ENCODE results near the gene SLC37A2. TPM values are rescaled to one million over a fixed set of nuclear protein-coding genes. Genes with fewer than 3 reads are reported as not detected.
"Not testable (repeated sequence)": the region's sequence is repeated elsewhere in the genome, so short reads cannot be mapped to it uniquely, and the experiment has no call there.

Gene SLC37A2
- 7.2 and 11.8 TPM in 2 replicates for total RNA-seq (2014; rRNA removed; shearing (Covaris generic))

- DNase-seq (ENCODE audit: low read depth): peak; percentile 81
These were observed at the start of gene SLC37A2 for GRCh38 chr11:125062931-125063428. SLC37A2 (plus strand) TSS chr11:125063305; CDS start chr11:125063368, 63 bp downstream.

- no peak for DNase-seq (ENCODE audit: low read depth)
These were observed 46.7 kb upstream of the SLC37A2 start for GRCh38 chr11:125016413-125016812.

GRCh38 chr11:125020342-125020741, 42.8 kb upstream of the SLC37A2 start:
- no peak for DNase-seq (ENCODE audit: low read depth)

GRCh38 chr11:125022551-125022950, 40.6 kb upstream of the SLC37A2 start:
- DNase-seq (ENCODE audit: low read depth): no peak

- DNase-seq (ENCODE audit: low read depth): no peak
These were observed 37.1 kb upstream of the SLC37A2 start for GRCh38 chr11:125025968-125026367.

- not testable (repeated sequence) for DNase-seq (ENCODE audit: low read depth)
These were observed 33.7 kb upstream of the SLC37A2 start for GRCh38 chr11:125029431-125029830.

GRCh38 chr11:125036933-125037332, 26.2 kb upstream of the SLC37A2 start:
- peak; percentile 89 for DNase-seq (ENCODE audit: low read depth)

- DNase-seq (ENCODE audit: low read depth): no peak
These were observed 13.8 kb upstream of the SLC37A2 start for GRCh38 chr11:125049164-125049792.

- DNase-seq (ENCODE audit: low read depth): no peak
These were observed 11.1 kb upstream of the SLC37A2 start for GRCh38 chr11:125052047-125052446.

GRCh38 chr11:125053167-125053566, 9.9 kb upstream of the SLC37A2 start:
- DNase-seq (ENCODE audit: low read depth): peak; percentile 51

- DNase-seq (ENCODE audit: low read depth): no peak
These were observed 7.9 kb upstream of the SLC37A2 start for GRCh38 chr11:125055107-125055715.

GRCh38 chr11:125056111-125056510, 7.0 kb upstream of the SLC37A2 start:
- DNase-seq (ENCODE audit: low read depth): not testable (repeated sequence)

GRCh38 chr11:125056931-125057692, 6.0 kb upstream of the SLC37A2 start:
- DNase-seq (ENCODE audit: low read depth): no peak

- no peak for DNase-seq (ENCODE audit: low read depth)
These were observed 5.5 kb upstream of the SLC37A2 start for GRCh38 chr11:125057693-125058016.

GRCh38 chr11:125061281-125061680, 1.8 kb upstream of the SLC37A2 start:
- no peak for DNase-seq (ENCODE audit: low read depth)

- no peak for DNase-seq (ENCODE audit: low read depth)
These were observed 731 bp upstream of the SLC37A2 start for GRCh38 chr11:125062218-125062930.

- no peak for DNase-seq (ENCODE audit: low read depth)
These were observed 431 bp downstream of the SLC37A2 start for GRCh38 chr11:125063429-125064043.

- DNase-seq (ENCODE audit: low read depth): no peak
These were observed 965 bp downstream of the SLC37A2 start for GRCh38 chr11:125064070-125064469.

- no peak for DNase-seq (ENCODE audit: low read depth)
These were observed 5.3 kb downstream of the SLC37A2 start for GRCh38 chr11:125068368-125068767.

GRCh38 chr11:125069008-125069407, 5.9 kb downstream of the SLC37A2 start:
- DNase-seq (ENCODE audit: low read depth): peak; percentile 17

GRCh38 chr11:125069796-125070195, 6.7 kb downstream of the SLC37A2 start:
- DNase-seq (ENCODE audit: low read depth): peak; percentile 80
